Stimulated activated CD4-positive, alpha-beta T cell treated with anti-CD3 and anti-CD28 coated beads, TNF-alpha, amount 100 ng/mL, for 48 hours (primary cell): ENCODE results near the gene TGFBRAP1.
"Not testable (repeated sequence)": the region's sequence is repeated elsewhere in the genome, so short reads cannot be mapped to it uniquely, and the experiment has no call there.

Source experiments
- DNase-seq, 3 donors: peaks; one replicate each; pipeline ENCODE4 v3.0.0-alpha.2; 2020; ENCODE audit warnings: low read depth in 3 of 3

TGFBRAP1 gene

GRCh38 chr2:105358593-105358992 lies 29.1 kb upstream of the TGFBRAP1 start:
- no peak for DNase-seq

- no peak for DNase-seq
Measured at GRCh38 chr2:105357122-105357521, 27.6 kb upstream of the TGFBRAP1 start.

GRCh38 chr2:105344704-105345345 lies 15.3 kb upstream of the TGFBRAP1 start:
- no peak for DNase-seq

GRCh38 chr2:105339414-105339813 lies 9.9 kb upstream of the TGFBRAP1 start:
- DNase-seq = no peak

GRCh38 chr2:105338020-105338385 lies 8.5 kb upstream of the TGFBRAP1 start:
- DNase-seq = no peak

GRCh38 chr2:105337122-105338019 lies 7.8 kb upstream of the TGFBRAP1 start, which contains the start of gene C2orf49:
TSS of gene C2orf49 (plus strand) at chr2:105337540. CDS start at chr2:105337588, 48 bp downstream.
- peak; percentile 79 to 83 (median 79) for DNase-seq

GRCh38 chr2:105336786-105337121 lies 7.2 kb upstream of the TGFBRAP1 start:
- no peak for DNase-seq

GRCh38 chr2:105335469-105335868 lies 5.9 kb upstream of the TGFBRAP1 start:
- no peak for DNase-seq

GRCh38 chr2:105334211-105334610 lies 4.7 kb upstream of the TGFBRAP1 start:
- no peak for DNase-seq

GRCh38 chr2:105330681-105331375 lies 1.3 kb upstream of the TGFBRAP1 start:
- DNase-seq = no peak

GRCh38 chr2:105329197-105329554 lies 359 bp downstream of the TGFBRAP1 start:
- no peak for DNase-seq

GRCh38 chr2:105328281-105329196 lies 996 bp downstream of the TGFBRAP1 start:
- no peak for DNase-seq

- no peak for DNase-seq
Measured at GRCh38 chr2:105327690-105328089, 1.8 kb downstream of the TGFBRAP1 start.

- not testable (repeated sequence) for DNase-seq
Measured at GRCh38 chr2:105327271-105327670, 2.3 kb downstream of the TGFBRAP1 start.

GRCh38 chr2:105325389-105325963 lies 4.1 kb downstream of the TGFBRAP1 start:
- no peak for DNase-seq

GRCh38 chr2:105324732-105325131 lies 4.8 kb downstream of the TGFBRAP1 start:
- no peak for DNase-seq

GRCh38 chr2:105324101-105324500 lies 5.4 kb downstream of the TGFBRAP1 start:
- DNase-seq = no peak

GRCh38 chr2:105323111-105323510 lies 6.4 kb downstream of the TGFBRAP1 start:
- DNase-seq = no peak

GRCh38 chr2:105321875-105322646 lies 7.5 kb downstream of the TGFBRAP1 start:
- DNase-seq = no peak

- DNase-seq = no peak
Measured at GRCh38 chr2:105320651-105321215, 8.8 kb downstream of the TGFBRAP1 start.
